Fibroblast of lung (primary cell): Measurements from ENCODE around the gene ADCYAP1R1. TPM values are rescaled to one million over a fixed set of nuclear protein-coding genes. Genes with fewer than 3 reads are reported as not detected.

Experiments used
- DNase-seq, 2 donors: peaks; one replicate each; pipeline versions ENCODE4 v3.0.0 to v3.0.0-alpha.2; 2010; ENCODE audit warnings: low read depth in 2 of 2
- H2AFZ ChIP-seq: 2 replicates; pipeline ENCODE4 v1.5.1; 2012; ENCODE audit warnings: low read length, control low read depth, inconsistent platforms
- H3K27ac ChIP-seq: 2 replicates; pipeline ENCODE4 v1.5.1; 2011; ENCODE audit warnings: low read length, control low read depth; ENCODE audit not compliant: insufficient read depth
- H3K27me3 ChIP-seq: 2 replicates; pipeline ENCODE4 v1.5.1; 2011; ENCODE audit warnings: mild to moderate bottlenecking, low read length; ENCODE audit not compliant: control insufficient read depth, insufficient read depth
- H3K36me3 ChIP-seq: 2 replicates; pipeline ENCODE4 v1.5.1; 2011; ENCODE audit warnings: low read length; ENCODE audit not compliant: control insufficient read depth, insufficient read depth
- H3K4me1 ChIP-seq: 2 replicates; pipeline ENCODE4 v1.5.1; 2011; ENCODE audit warnings: low read length; ENCODE audit not compliant: control insufficient read depth, insufficient read depth; ENCODE audit errors: extremely low read depth
- H3K4me2 ChIP-seq: 2 replicates; pipeline ENCODE4 v1.5.1; 2011; ENCODE audit warnings: low read length, control low read depth; ENCODE audit not compliant: insufficient read depth; ENCODE audit errors: extremely low read depth
- H3K4me3 ChIP-seq, 4 experiments: fragments of 200-600 bp in 1 of 4; sonication (generic) in 1 of 4; replicated peaks in 1 of 4; 2 replicates each; pipeline ENCODE4 v1.5.1; 2011 to 2016; ENCODE audit warnings: low read length in 4 of 4, low read depth in 3 of 4, mild to moderate bottlenecking in 3 of 4, control low read depth in 2 of 4, inconsistent platforms in 1 of 4, mixed read lengths in 1 of 4; ENCODE audit not compliant: insufficient read depth in 1 of 4; ENCODE audit errors: control extremely low read depth in 1 of 4
- H3K79me2 ChIP-seq: 2 replicates; pipeline ENCODE4 v1.5.1; 2012; ENCODE audit warnings: mild to moderate bottlenecking, low read length, inconsistent platforms; ENCODE audit not compliant: control insufficient read depth, insufficient read depth
- H3K9ac ChIP-seq: 2 replicates; pipeline ENCODE4 v1.5.1; 2011; ENCODE audit warnings: mild to moderate bottlenecking, low read length, control low read depth; ENCODE audit not compliant: insufficient read depth
- H3K9me3 ChIP-seq: 2 replicates; pipeline ENCODE4 v1.5.1; 2012; ENCODE audit warnings: low read depth, low read length; ENCODE audit not compliant: control insufficient read depth, insufficient read depth
- H4K20me1 ChIP-seq: 2 replicates; pipeline ENCODE4 v1.5.1; 2011; ENCODE audit warnings: low read length; ENCODE audit not compliant: control insufficient read depth, insufficient read depth; ENCODE audit errors: extremely low read depth
- CTCF ChIP-seq, 2 donors: IDR thresholded peaks in 1 of 2; conservative IDR thresholded peaks in 1 of 2; 1 replicate in 1 of 2; 2 replicates in 1 of 2; pipeline ENCODE4 v1.5.1; 2011 to 2012; ENCODE audit warnings: low read length in 2 of 2, control low read depth in 1 of 2, inconsistent platforms in 1 of 2, low read depth in 1 of 2, mild to moderate bottlenecking in 1 of 2
- EZH2 ChIP-seq: IDR thresholded peaks from 2 replicates; pipeline ENCODE4 v1.5.1; 2012; ENCODE audit warnings: low read length, control low read depth, mild to moderate bottlenecking; ENCODE audit errors: missing control alignments
- polyA plus RNA-seq, 2 donors: library from polyadenylated mRNA; depleted of rRNA in 1 of 2; stranded (reverse) in 1 of 2; unstranded in 1 of 2; fragments of >200 nt; gene quantifications; 2 replicates each; pipeline ENCODE4 v1.2.1, GENCODE V29; 2011 to 2012; ENCODE audit warnings: missing spikeins in 1 of 2
- total RNA-seq: library from RNA; depleted of rRNA; stranded (reverse); fragments of >200 nt; gene quantifications from 2 replicates; pipeline ENCODE4 v1.2.1, GENCODE V29; 2014

The ADCYAP1R1 gene
- total and polyA plus RNA-seq, 2 donors (not counting 1 experiment from before 2014, with no cell fraction given): not detected

GRCh38 chr7:31014826-31015225 lies 37.3 kb upstream of the ADCYAP1R1 start:
- H3K27ac ChIP-seq: no peak overlapping the region

GRCh38 chr7:31017032-31017675 lies 35.0 kb upstream of the ADCYAP1R1 start:
- no peak for DNase-seq

More at GRCh38 chr7:31014826-31015225, 37.3 kb upstream of the ADCYAP1R1 start:
- H3K4me1 ChIP-seq: no peaks in the 10 kb centered on the region
- no peaks in the 10 kb centered on the region for H3K27me3 ChIP-seq
- H3K9ac ChIP-seq: no peak overlapping the region
- no peak for DNase-seq
- H3K9me3 ChIP-seq: no peaks in the 10 kb centered on the region
- TF ChIP-seq EZH2 (no peak), CTCF (conservative IDR thresholded peaks at IDR 0.05 in 1 of 2, IDR thresholded peaks at IDR 0.05 in 1 of 2; ENCODE audit: low read depth in 1 of 2, low read length in 2 of 2) (no peak)
- H3K36me3 ChIP-seq: no peaks in the 10 kb centered on the region
- H3K4me2 ChIP-seq: no peak overlapping the region
- no peaks in the 10 kb centered on the region for H4K20me1 ChIP-seq
- H2AFZ ChIP-seq: no peak overlapping the region
- no peaks in the 10 kb centered on the region for H3K79me2 ChIP-seq
- H3K4me3 ChIP-seq: no peak overlapping the region

GRCh38 chr7:31017721-31018120 lies 34.4 kb upstream of the ADCYAP1R1 start:
- TF ChIP-seq CTCF (conservative IDR thresholded peaks at IDR 0.05 in 1 of 2, IDR thresholded peaks at IDR 0.05 in 1 of 2; ENCODE audit: low read depth in 1 of 2, low read length in 2 of 2): no peak
- Histone ChIP-seq H3K36me3 (no peaks in the 10 kb centered on the region), H2AFZ (no peak overlapping the region), H3K4me2 (no peak overlapping the region), H4K20me1 (no peaks in the 10 kb centered on the region), H3K79me2 (no peaks in the 10 kb centered on the region), H3K9ac (no peak overlapping the region), H3K9me3 (no peaks in the 10 kb centered on the region), H3K27ac (no peak overlapping the region), H3K27me3 (no peaks in the 10 kb centered on the region), H3K4me3 (no peak overlapping the region), H3K4me1 (no peaks in the 10 kb centered on the region)
- no peak for DNase-seq

More at GRCh38 chr7:31017032-31017675, 35.0 kb upstream of the ADCYAP1R1 start:
- TF ChIP-seq EZH2 (no peak), CTCF (conservative IDR thresholded peaks at IDR 0.05 in 1 of 2, IDR thresholded peaks at IDR 0.05 in 1 of 2; ENCODE audit: low read depth in 1 of 2, low read length in 2 of 2) (no peak)
- no peaks in the 10 kb centered on the region for H4K20me1 ChIP-seq
- H2AFZ ChIP-seq: no peak overlapping the region
- H3K4me2 ChIP-seq: no peak overlapping the region
- H3K27ac ChIP-seq: no peak overlapping the region
- no peaks in the 10 kb centered on the region for H3K9me3 ChIP-seq
- no peaks in the 10 kb centered on the region for H3K27me3 ChIP-seq
- no peak overlapping the region for H3K4me3 ChIP-seq
- H3K79me2 ChIP-seq: no peaks in the 10 kb centered on the region
- no peaks in the 10 kb centered on the region for H3K4me1 ChIP-seq
- H3K36me3 ChIP-seq: no peaks in the 10 kb centered on the region
- H3K9ac ChIP-seq: no peak overlapping the region
